GM12878 (cell line): ENCODE data around the gene PHACTR3. TPM values are rescaled to one million over a fixed set of nuclear protein-coding genes. Genes with fewer than 3 reads are reported as not detected.

Source experiments
- ATAC-seq: fragments of 200-7000 bp; cut with Tn5 transposase; 3 replicates; pipeline ENCODE4 v1.9.1; 2020; ENCODE audit warnings: mild to moderate bottlenecking, moderate library complexity
- BruUV-seq: library from RNA; stranded (reverse); fragments of 400-500 nt; replicated peaks from 2 replicates; lab custom pipeline; 2021; lab: Mats Ljungman, UMichigan
- CTCF ChIA-PET: fragments of 300-600 bp; sonication (Branson Sonifier 250); formaldehyde crosslinking; extraction: SDS; loops from one replicate; lab custom pipeline; 2021; ENCODE audit warnings: inconsistent platforms; lab: Yijun Ruan, JAX
- POLR2A ChIA-PET: fragments of 350-600 bp; formaldehyde crosslinking; extraction: SDS; loops from one replicate; lab custom pipeline; 2021; ENCODE audit warnings: inconsistent platforms; lab: Charles Lee
- RAD21 ChIA-PET: fragments of 300-600 bp; sonication (Branson Sonifier 250); formaldehyde crosslinking; loops from one replicate; lab custom pipeline; 2023; ENCODE audit warnings: antibody characterized with exemption; ENCODE audit not compliant: unreplicated experiment; lab: Charles Lee
- SMC1A ChIA-PET: fragments of 300-600 bp; sonication (Branson Sonifier 250); formaldehyde crosslinking; loops from one replicate; lab custom pipeline; 2023; ENCODE audit not compliant: unreplicated experiment, uncharacterized antibody; lab: Charles Lee
- DNase-seq: peaks from one replicate; pipeline ENCODE4 v3.0.0-alpha.2; 2011; ENCODE audit warnings: low read depth, low spot score
- FAIRE-seq: peaks from 3 replicates; lab custom pipeline; 2011; peaks lifted over from hg19 to GRCh38; lab: Jason Lieb, UNC
- H2AFZ ChIP-seq: 2 replicates; pipeline ENCODE4 v1.6.0; 2011; ENCODE audit warnings: low read depth, low read length, control low read depth; ENCODE audit not compliant: control insufficient read depth
- H3K27ac ChIP-seq: 2 replicates; pipeline ENCODE4 v1.5.1; 2011; ENCODE audit warnings: control low read depth; ENCODE audit not compliant: control insufficient read depth, insufficient read depth
- H3K27me3 ChIP-seq, 2 experiments: replicated peaks in 1 of 2; 2 replicates each; pipeline versions ENCODE4 v1.6.0 to v1.6.1; 2011; ENCODE audit warnings: low read length in 1 of 2; ENCODE audit not compliant: control insufficient read depth in 2 of 2, insufficient read depth in 2 of 2
- H3K36me3 ChIP-seq, 2 experiments: 2 replicates each; pipeline ENCODE4 v1.5.1; 2011; ENCODE audit warnings: low read length in 1 of 2; ENCODE audit not compliant: control insufficient read depth in 2 of 2, insufficient read depth in 2 of 2
- H3K4me1 ChIP-seq: 2 replicates; pipeline ENCODE4 v1.6.1; 2011; ENCODE audit warnings: mild to moderate bottlenecking, low read length, moderate library complexity, mixed read lengths; ENCODE audit not compliant: control insufficient read depth, insufficient read depth
- H3K4me2 ChIP-seq: 2 replicates; pipeline ENCODE4 v1.6.0; 2011; ENCODE audit warnings: control low read depth; ENCODE audit not compliant: control insufficient read depth, insufficient read depth
- H3K4me3 ChIP-seq: fragments of 200-600 bp; sonication (generic); 2 replicates; pipeline ENCODE4 v1.5.1; 2016
- H3K79me2 ChIP-seq: 2 replicates; pipeline ENCODE4 v1.6.0; 2011; ENCODE audit warnings: low read length; ENCODE audit not compliant: control insufficient read depth, insufficient read depth
- H3K9ac ChIP-seq: 2 replicates; pipeline ENCODE4 v1.8.0; 2011; ENCODE audit warnings: low read length, control low read depth, mixed read lengths; ENCODE audit not compliant: control insufficient read depth, insufficient read depth
- H3K9me3 ChIP-seq: replicated peaks from 3 replicates; pipeline ENCODE4 v1.5.1; 2011; ENCODE audit warnings: mild to moderate bottlenecking, low read length; ENCODE audit not compliant: control insufficient read depth, insufficient read depth
- H4K20me1 ChIP-seq: 2 replicates; pipeline ENCODE4 v1.6.0; 2011; ENCODE audit not compliant: control insufficient read depth, insufficient read depth
- CREM ChIP-seq: IDR thresholded peaks from 2 replicates; pipeline ENCODE4 v1.6.1; 2014; ENCODE audit warnings: antibody characterized with exemption, low read depth
- HCFC1 ChIP-seq: fragments of 150-350 bp; IDR thresholded peaks from 2 replicates; pipeline ENCODE4 v1.6.1; 2014; ENCODE audit warnings: low read length
- IKZF2 ChIP-seq, 2 experiments: fragments of 450-650 bp; IDR thresholded peaks; 2 replicates each; pipeline ENCODE4 v1.6.1; 2017; ENCODE audit warnings: mild to moderate bottlenecking in 2 of 2, moderate library complexity in 2 of 2
- KAT2A ChIP-seq: conservative IDR thresholded peaks from 2 replicates; pipeline ENCODE4 v1.6.1; 2011; ENCODE audit warnings: low read depth, low read length; ENCODE audit not compliant: control insufficient read depth
- KDM1A ChIP-seq: fragments of 200-600 bp; sonication (generic); IDR thresholded peaks from 2 replicates; pipeline ENCODE4 v1.6.1; 2016; ENCODE audit warnings: borderline replicate concordance
- NFYB ChIP-seq: IDR thresholded peaks from 2 replicates; pipeline ENCODE4 v1.6.1; 2011; ENCODE audit warnings: low read depth, mild to moderate bottlenecking, low read length, improper control_type of control experiment, moderate library complexity; ENCODE audit not compliant: insufficient read depth
- RB1 ChIP-seq: fragments of 450-650 bp; formaldehyde crosslinking; IDR thresholded peaks from 2 replicates; pipeline ENCODE4 v1.6.1; 2017; ENCODE audit warnings: mild to moderate bottlenecking, borderline replicate concordance
- RCOR1 ChIP-seq: conservative IDR thresholded peaks from 2 replicates; pipeline ENCODE4 v1.6.1; 2012; ENCODE audit warnings: low read depth, low read length, improper control_type of control experiment
- SP1 ChIP-seq: IDR thresholded peaks from one replicate; pipeline ENCODE4 v1.6.1; 2011; ENCODE audit warnings: low read depth, low read length
- TCF7 ChIP-seq: IDR thresholded peaks from 2 replicates; pipeline ENCODE4 v1.6.1; 2014; ENCODE audit warnings: antibody characterized with exemption, borderline replicate concordance
- ZBTB40 ChIP-seq: fragments of 450-650 bp; IDR thresholded peaks from 2 replicates; pipeline ENCODE4 v1.6.1; 2016; ENCODE audit warnings: mild to moderate bottlenecking, moderate library complexity, borderline replicate concordance
- ZNF207 ChIP-seq: fragments of 450-650 bp; IDR thresholded peaks from 2 replicates; pipeline ENCODE4 v1.6.1; 2014; ENCODE audit warnings: antibody characterized with exemption, mild to moderate bottlenecking, borderline replicate concordance
- ZZZ3 ChIP-seq: IDR thresholded peaks from 2 replicates; pipeline ENCODE4 v1.6.1; 2011; ENCODE audit warnings: low read depth; ENCODE audit not compliant: control insufficient read depth, insufficient read length
- WGBS: methylation state at CpG from one replicate; pipeline ENCODE4 v1.1.6; 2016; ENCODE audit warnings: low lambda C conversion rate; ENCODE audit not compliant: insufficient replicate concordance, insufficient coverage; ENCODE audit errors: missing lambda C conversion rate; 5-methylcytosine and 5-hydroxymethylcytosine counted together
- in situ Hi-C: fragments of 300-500 bp; cut with MboI; formaldehyde crosslinking; loops from 9 replicates; pipeline ENCODE4 v1.14.3; 2018; ENCODE audit warnings: mixed read lengths
- intact Hi-C: fragments of 100-400 bp; cut with micrococcal nuclease; formaldehyde crosslinking; loops from one replicate; pipeline ENCODE4 v1.14.2; 2022; ENCODE audit not compliant: unreplicated experiment
- polyA plus RNA-seq, 11 experiments: library from polyadenylated mRNA; depleted of rRNA in 4 of 11; unstranded in 6 of 11; stranded (reverse) in 5 of 11; fragments of >200 nt; fragmentation: Nextera tagmentation in 4 of 11; fragmentation: Illumina TruSeq in 1 of 11; extraction: Ambion mirVana in 4 of 11; extraction: Trizol in 1 of 11; gene quantifications; 1 replicate in 1 of 11; 2 replicates in 10 of 11; pipeline versions ENCODE4 v1.2.1 to v1.2.3, GENCODE V29; 2011 to 2016; ENCODE audit warnings: inconsistent platforms in 2 of 11, missing spikeins in 2 of 11, low read depth in 1 of 11
- total RNA-seq, 4 experiments: library from RNA; depleted of rRNA in 3 of 4; stranded (reverse); fragments of >200 nt in 3 of 4; fragmentation: Illumina TruSeq in 1 of 4; extraction: Trizol in 1 of 4; gene quantifications; 2 replicates each; pipeline versions ENCODE4 v1.2.1 to v1.2.3, GENCODE V29; 2013 to 2021
- TF ChIP-seq, protein P1 (sequence below): IDR thresholded peaks from 2 replicates; pipeline ENCODE4 v1.6.1; 2012; ENCODE audit warnings: low read depth, low read length, improper control_type of control experiment
- TF ChIP-seq, protein P2 (sequence below): fragments of 450-650 bp; IDR thresholded peaks from 2 replicates; pipeline ENCODE4 v1.6.1; 2017; ENCODE audit warnings: mild to moderate bottlenecking, low read depth, inconsistent platforms; ENCODE audit not compliant: poor library complexity, severe bottlenecking

The PHACTR3 gene
- total and polyA plus RNA-seq, 10 of the 15 experiments (the other 5 are each of a cell fraction or from before 2014, with no cell fraction given): 0.17 to 2.7 (median 0.27) TPM; not detected in 1

GRCh38 chr20:59622496-59622895, 18.2 kb downstream of the PHACTR3 start:
- BruUV-seq: no TSS peak
- H3K4me1 ChIP-seq: no peaks in the 10 kb centered on the region
- H3K9ac ChIP-seq: no peak overlapping the region
- H4K20me1 ChIP-seq: no peaks in the 10 kb centered on the region
- CTCF ChIA-PET: interaction anchor here (1.1 kb wide), 1 partner anchor 14 kb away, joined by 3 read pairs; no protein-coding TSS in a partner anchor
- in situ Hi-C loops: no loop called here
- SMC1A ChIA-PET: no interaction called here
- H3K9me3 ChIP-seq: no peaks in the 10 kb centered on the region
- TF ChIP-seq NFYB (no peak), IKZF2 (IDR thresholded peaks at IDR 0.05) (no peak), ZBTB40 (no peak), ZZZ3 (no peak), ZNF207 (no peak), SP1 (no peak), KAT2A (no peak), RB1 (no peak), RCOR1 (no peak), HCFC1 (no peak), CREM (no peak), KDM1A (no peak), TCF7 (no peak)
- TF ChIP-seq, protein P1, sequence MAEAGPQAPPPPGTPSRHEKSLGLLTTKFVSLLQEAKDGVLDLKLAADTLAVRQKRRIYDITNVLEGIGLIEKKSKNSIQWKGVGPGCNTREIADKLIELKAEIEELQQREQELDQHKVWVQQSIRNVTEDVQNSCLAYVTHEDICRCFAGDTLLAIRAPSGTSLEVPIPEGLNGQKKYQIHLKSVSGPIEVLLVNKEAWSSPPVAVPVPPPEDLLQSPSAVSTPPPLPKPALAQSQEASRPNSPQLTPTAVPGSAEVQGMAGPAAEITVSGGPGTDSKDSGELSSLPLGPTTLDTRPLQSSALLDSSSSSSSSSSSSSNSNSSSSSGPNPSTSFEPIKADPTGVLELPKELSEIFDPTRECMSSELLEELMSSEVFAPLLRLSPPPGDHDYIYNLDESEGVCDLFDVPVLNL: no peak
- TF ChIP-seq, protein P2, sequence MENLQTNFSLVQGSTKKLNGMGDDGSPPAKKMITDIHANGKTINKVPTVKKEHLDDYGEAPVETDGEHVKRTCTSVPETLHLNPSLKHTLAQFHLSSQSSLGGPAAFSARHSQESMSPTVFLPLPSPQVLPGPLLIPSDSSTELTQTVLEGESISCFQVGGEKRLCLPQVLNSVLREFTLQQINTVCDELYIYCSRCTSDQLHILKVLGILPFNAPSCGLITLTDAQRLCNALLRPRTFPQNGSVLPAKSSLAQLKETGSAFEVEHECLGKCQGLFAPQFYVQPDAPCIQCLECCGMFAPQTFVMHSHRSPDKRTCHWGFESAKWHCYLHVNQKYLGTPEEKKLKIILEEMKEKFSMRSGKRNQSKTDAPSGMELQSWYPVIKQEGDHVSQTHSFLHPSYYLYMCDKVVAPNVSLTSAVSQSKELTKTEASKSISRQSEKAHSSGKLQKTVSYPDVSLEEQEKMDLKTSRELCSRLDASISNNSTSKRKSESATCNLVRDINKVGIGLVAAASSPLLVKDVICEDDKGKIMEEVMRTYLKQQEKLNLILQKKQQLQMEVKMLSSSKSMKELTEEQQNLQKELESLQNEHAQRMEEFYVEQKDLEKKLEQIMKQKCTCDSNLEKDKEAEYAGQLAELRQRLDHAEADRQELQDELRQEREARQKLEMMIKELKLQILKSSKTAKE: no peak
- TF ChIP-seq, all 136 proteins: peak for 0
- no peak overlapping the region for H2AFZ ChIP-seq
- DNase-seq: no peak
- H3K36me3 ChIP-seq: no peaks in the 10 kb centered on the region
- RAD21 ChIA-PET: no interaction called here
- no peak overlapping the region for H3K4me3 ChIP-seq
- POLR2A ChIA-PET: no interaction called here
- H3K4me2 ChIP-seq: no peak overlapping the region
- ATAC-seq: no peak
- H3K27ac ChIP-seq: no peak overlapping the region
- peaks cover 2 to 3% of the 10 kb centered on the region in 2 experiments; a peak in 3 of 4 replicates for H3K27me3 ChIP-seq
- no peaks in the 10 kb centered on the region for H3K79me2 ChIP-seq
- no peak for FAIRE-seq
- WGBS: 41% methylated on average over 7 of the region's 9 CpGs
- intact Hi-C loops: no loop called here
